ENCODE measurements around the gene DNAJB4. TPM values are rescaled to one million over a fixed set of nuclear protein-coding genes. Genes with fewer than 3 reads are reported as not detected.
A peak's percentile ranks its signal among the peaks of the same experiment; 100 is the strongest.

DNAJB4 gene
- total RNA-seq: 36.5 and 48.0 TPM in 2 replicates
- polyA plus RNA-seq: 22.7 and 29.5 TPM in 2 replicates

DNA sequence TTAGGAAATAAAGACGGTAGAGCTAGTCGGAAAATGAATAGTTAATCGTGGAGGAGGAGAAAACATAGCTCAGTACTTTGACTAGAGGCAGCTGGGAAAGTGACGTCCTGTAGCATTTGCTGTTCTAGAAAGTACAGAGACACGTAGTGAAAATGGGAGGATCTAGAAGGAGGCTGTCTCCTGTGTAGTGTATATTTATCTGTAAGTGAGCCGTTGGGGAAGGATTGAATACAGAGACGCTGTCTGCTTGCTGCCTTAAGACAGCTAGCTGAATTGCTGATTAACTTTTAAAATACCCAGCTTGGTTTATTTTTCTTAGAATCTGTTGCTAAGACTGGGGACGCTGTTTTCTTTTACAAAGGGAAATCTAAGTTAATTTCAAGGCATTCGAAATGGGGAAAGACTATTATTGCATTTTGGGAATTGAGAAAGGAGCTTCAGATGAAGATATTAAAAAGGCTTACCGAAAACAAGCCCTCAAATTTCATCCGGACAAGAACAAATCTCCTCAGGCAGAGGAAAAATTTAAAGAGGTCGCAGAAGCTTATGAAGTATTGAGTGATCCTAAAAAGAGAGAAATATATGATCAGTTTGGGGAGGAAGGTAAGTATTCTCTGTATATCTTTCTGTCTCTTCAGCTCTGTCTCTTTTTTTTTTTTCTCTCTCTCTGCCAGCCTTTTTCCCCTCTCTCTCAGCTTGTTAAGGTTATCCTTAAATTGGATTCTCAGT, at the start of gene DNAJB4:
TSS of gene DNAJB4 (plus strand) at position 221 of the 729 bp plus-strand sequence. CDS start at position 393, 172 bp downstream.
- WGBS (ENCODE audit: low lambda C conversion rate, missing lambda C conversion rate): 6% methylated on average over 12 of the region's 12 CpGs
- Histone ChIP-seq H3K9me3 (ENCODE audit: low read depth) (no peaks in the 10 kb centered on the region), H3K4me1 (ENCODE audit: insufficient read depth) (no peaks in the 10 kb centered on the region), H4K20me1 (ENCODE audit: insufficient read depth, poor library complexity, severe bottlenecking) (peaks cover 13% of the 10 kb centered on the region), H3K4me3 (peak within 1 kb of the TSS; percentile 34), H3K36me3 (replicated peaks; ENCODE audit: insufficient read depth, low read depth) (no peaks in the 10 kb centered on the region), H3K79me2 (peaks cover 42% of the 10 kb centered on the region), H3K27me3 (no peaks in the 10 kb centered on the region), H3K4me2 (peak within 1 kb of the TSS; percentile 70), H2AFZ (peak within 1 kb of the TSS; percentile 42), H3K27ac (peak within 1 kb of the TSS; percentile 89), H3K9me2 (replicated peaks; ENCODE audit: insufficient read depth) (no peaks in the 10 kb centered on the region)
- peak; percentile 93 for DNase-seq (ENCODE audit: low spot score)
- TF ChIP-seq EZH2 (IDR thresholded peaks at IDR 0.05; ENCODE audit: borderline replicate concordance): no peak
- TF ChIP-seq, protein P1, sequence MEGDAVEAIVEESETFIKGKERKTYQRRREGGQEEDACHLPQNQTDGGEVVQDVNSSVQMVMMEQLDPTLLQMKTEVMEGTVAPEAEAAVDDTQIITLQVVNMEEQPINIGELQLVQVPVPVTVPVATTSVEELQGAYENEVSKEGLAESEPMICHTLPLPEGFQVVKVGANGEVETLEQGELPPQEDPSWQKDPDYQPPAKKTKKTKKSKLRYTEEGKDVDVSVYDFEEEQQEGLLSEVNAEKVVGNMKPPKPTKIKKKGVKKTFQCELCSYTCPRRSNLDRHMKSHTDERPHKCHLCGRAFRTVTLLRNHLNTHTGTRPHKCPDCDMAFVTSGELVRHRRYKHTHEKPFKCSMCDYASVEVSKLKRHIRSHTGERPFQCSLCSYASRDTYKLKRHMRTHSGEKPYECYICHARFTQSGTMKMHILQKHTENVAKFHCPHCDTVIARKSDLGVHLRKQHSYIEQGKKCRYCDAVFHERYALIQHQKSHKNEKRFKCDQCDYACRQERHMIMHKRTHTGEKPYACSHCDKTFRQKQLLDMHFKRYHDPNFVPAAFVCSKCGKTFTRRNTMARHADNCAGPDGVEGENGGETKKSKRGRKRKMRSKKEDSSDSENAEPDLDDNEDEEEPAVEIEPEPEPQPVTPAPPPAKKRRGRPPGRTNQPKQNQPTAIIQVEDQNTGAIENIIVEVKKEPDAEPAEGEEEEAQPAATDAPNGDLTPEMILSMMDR (IDR thresholded peaks at IDR 0.05; ENCODE audit: poor library complexity): no peak
- TF ChIP-seq EZH2phosphoT487 (IDR thresholded peaks at IDR 0.05; ENCODE audit: low read depth, severe bottlenecking, unreplicated experiment): no peak

DNA sequence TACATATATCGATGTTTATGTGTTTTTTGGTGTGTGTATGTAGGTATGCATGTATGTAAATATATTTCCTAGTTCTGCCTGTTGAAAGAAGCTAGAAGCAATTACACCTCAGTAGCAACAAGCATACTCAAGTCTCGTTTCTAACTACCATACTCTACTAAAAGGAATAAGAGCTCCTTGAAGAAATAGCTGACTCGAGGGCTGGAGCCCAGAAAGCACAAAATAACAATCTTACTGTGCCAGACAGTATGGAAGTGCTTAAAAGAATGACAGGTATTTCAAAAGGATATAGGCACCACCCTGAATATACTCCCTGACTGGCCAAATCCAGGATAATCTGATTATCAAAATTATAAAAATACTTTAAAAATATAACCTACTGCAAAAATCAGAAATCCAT, 49.0 kb upstream of the DNAJB4 start:
- Histone ChIP-seq H3K27ac (no peak overlapping the region), H3K4me3 (no peak overlapping the region), H3K4me1 (ENCODE audit: insufficient read depth) (no peaks in the 10 kb centered on the region), H3K4me2 (no peak overlapping the region), H2AFZ (no peak overlapping the region), H4K20me1 (ENCODE audit: insufficient read depth, poor library complexity, severe bottlenecking) (peaks cover 19% of the 10 kb centered on the region), H3K9me2 (replicated peaks; ENCODE audit: insufficient read depth) (no peaks in the 10 kb centered on the region), H3K27me3 (no peaks in the 10 kb centered on the region), H3K9me3 (ENCODE audit: low read depth) (no peaks in the 10 kb centered on the region), H3K36me3 (replicated peaks; ENCODE audit: insufficient read depth, low read depth) (peaks cover 3% of the 10 kb centered on the region), H3K79me2 (peaks cover 73% of the 10 kb centered on the region)
- DNase-seq (ENCODE audit: low spot score): no peak
- WGBS (ENCODE audit: low lambda C conversion rate, missing lambda C conversion rate): 90% methylated on average over 3 of the region's 3 CpGs
- TF ChIP-seq, protein P1 (IDR thresholded peaks at IDR 0.05; ENCODE audit: poor library complexity): no peak
- TF ChIP-seq EZH2 (IDR thresholded peaks at IDR 0.05; ENCODE audit: borderline replicate concordance) (no peak), EZH2phosphoT487 (IDR thresholded peaks at IDR 0.05; ENCODE audit: low read depth, severe bottlenecking, unreplicated experiment) (no peak)

DNA sequence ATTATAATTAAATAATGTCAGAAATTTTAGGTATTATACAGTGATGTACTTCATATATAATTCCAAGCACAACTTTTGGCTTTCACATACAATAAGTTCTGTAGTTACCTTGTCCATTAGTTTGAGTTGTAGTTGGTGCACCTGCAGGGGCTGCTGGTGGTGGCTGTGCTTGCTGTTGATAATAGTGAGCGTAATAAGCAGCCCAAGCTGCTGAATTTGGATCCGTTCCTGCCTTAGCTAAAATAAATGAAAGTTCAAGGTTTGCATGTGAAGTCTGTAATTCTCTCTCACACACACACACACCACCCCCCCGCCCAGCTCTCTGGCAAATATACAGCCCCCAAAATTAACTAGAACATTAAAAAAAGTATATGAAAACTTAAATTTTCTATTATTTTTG, 48.3 kb upstream of the DNAJB4 start:
- 100% methylated on average over 3 of the region's 3 CpGs for WGBS (ENCODE audit: low lambda C conversion rate, missing lambda C conversion rate)
- H3K9me3 ChIP-seq (ENCODE audit: low read depth): no peaks in the 10 kb centered on the region

More for the DNA sequence above, 48.3 kb upstream of the DNAJB4 start:
- H3K27me3 ChIP-seq: no peaks in the 10 kb centered on the region
- peaks cover 73% of the 10 kb centered on the region for H3K79me2 ChIP-seq
- no peak for TF ChIP-seq EZH2phosphoT487 (IDR thresholded peaks at IDR 0.05; ENCODE audit: low read depth, severe bottlenecking, unreplicated experiment)
- TF ChIP-seq, protein P1 (IDR thresholded peaks at IDR 0.05; ENCODE audit: poor library complexity): no peak
- TF ChIP-seq EZH2 (IDR thresholded peaks at IDR 0.05; ENCODE audit: borderline replicate concordance): no peak
- H3K4me2 ChIP-seq: no peak overlapping the region
- no peak overlapping the region for H3K4me3 ChIP-seq
- H3K4me1 ChIP-seq (ENCODE audit: insufficient read depth): no peaks in the 10 kb centered on the region
- H3K36me3 ChIP-seq (replicated peaks; ENCODE audit: insufficient read depth, low read depth): peaks cover 3% of the 10 kb centered on the region
- no peak for DNase-seq (ENCODE audit: low spot score)
- H3K9me2 ChIP-seq (replicated peaks; ENCODE audit: insufficient read depth): no peaks in the 10 kb centered on the region
- H4K20me1 ChIP-seq (ENCODE audit: insufficient read depth, poor library complexity, severe bottlenecking): peaks cover 26% of the 10 kb centered on the region
- no peak overlapping the region for H2AFZ ChIP-seq
- H3K27ac ChIP-seq: no peak overlapping the region
